ENCODE measurements around the gene IQCF2. TPM values are rescaled to one million over a fixed set of nuclear protein-coding genes. Genes with fewer than 3 reads are reported as not detected.

The IQCF2 gene
- total RNA-seq, 4 donors from 2014 or later = not detected

DNA sequence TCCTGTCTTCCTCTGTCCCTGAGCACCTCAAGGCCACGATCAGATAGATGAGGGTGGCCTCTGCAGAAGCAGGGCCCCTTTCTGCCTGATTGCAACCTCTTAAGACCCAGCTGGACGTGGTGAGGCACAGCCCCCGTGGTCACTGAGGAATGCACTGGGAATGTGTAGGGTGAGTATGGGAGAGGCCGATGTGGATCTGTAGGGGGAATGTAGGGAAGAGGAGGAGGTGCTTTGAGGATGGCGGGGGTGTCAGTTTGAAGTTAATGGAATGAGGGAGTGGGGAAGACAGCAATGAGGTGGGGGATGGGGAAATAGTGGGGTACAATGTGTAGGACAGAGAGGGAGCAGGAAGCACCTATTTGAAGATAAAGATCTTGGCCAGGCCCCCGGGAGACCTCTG is 14.8 kb downstream of the IQCF2 start:
- H3K36me3 ChIP-seq = no peaks in the 10 kb centered on the region
- H3K27ac ChIP-seq = no peak overlapping the region
- no peaks in the 10 kb centered on the region for H3K9me3 ChIP-seq
- TF ChIP-seq POLR2AphosphoS5 (IDR thresholded peaks at IDR 0.05) (no peak), EP300 (IDR thresholded peaks at IDR 0.05) (no peak), POLR2A (IDR thresholded peaks at IDR 0.05) (no peak)
- TF ChIP-seq, protein P1, sequence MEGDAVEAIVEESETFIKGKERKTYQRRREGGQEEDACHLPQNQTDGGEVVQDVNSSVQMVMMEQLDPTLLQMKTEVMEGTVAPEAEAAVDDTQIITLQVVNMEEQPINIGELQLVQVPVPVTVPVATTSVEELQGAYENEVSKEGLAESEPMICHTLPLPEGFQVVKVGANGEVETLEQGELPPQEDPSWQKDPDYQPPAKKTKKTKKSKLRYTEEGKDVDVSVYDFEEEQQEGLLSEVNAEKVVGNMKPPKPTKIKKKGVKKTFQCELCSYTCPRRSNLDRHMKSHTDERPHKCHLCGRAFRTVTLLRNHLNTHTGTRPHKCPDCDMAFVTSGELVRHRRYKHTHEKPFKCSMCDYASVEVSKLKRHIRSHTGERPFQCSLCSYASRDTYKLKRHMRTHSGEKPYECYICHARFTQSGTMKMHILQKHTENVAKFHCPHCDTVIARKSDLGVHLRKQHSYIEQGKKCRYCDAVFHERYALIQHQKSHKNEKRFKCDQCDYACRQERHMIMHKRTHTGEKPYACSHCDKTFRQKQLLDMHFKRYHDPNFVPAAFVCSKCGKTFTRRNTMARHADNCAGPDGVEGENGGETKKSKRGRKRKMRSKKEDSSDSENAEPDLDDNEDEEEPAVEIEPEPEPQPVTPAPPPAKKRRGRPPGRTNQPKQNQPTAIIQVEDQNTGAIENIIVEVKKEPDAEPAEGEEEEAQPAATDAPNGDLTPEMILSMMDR (IDR thresholded peaks at IDR 0.05) = no peak
- peaks cover 15% of the 10 kb centered on the region for H3K27me3 ChIP-seq
- H3K4me1 ChIP-seq = no peaks in the 10 kb centered on the region
- WGBS = 60% methylated on average over 6 of the region's 6 CpGs
- H3K4me3 ChIP-seq = no peak overlapping the region
- no peak for DNase-seq (ENCODE audit: low spot score in 2 of 2)

DNA sequence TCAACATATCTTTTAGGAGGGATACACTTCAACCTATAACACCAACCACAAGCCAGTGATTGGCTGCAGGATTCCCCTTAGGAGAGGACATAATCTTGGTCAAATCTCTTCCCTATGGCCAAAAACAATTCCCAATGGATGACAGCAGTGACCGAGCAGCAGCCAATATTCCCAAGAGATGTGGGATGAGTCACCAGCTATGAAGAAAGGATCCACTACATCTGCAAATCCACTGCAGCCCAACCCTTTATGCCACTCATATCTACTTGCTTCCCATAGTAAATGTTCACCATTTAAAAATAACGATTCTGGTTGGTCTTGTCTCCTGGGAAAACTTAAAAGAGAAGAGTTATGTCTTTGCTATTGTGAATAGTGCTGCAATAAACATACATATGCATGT is 18.5 kb downstream of the IQCF2 start:
- Histone ChIP-seq H3K4me3 (no peak overlapping the region), H3K27ac (no peak overlapping the region), H3K27me3 (peaks cover 6% of the 10 kb centered on the region), H3K4me1 (no peaks in the 10 kb centered on the region), H3K9me3 (no peaks in the 10 kb centered on the region), H3K36me3 (no peaks in the 10 kb centered on the region)
- no peak for DNase-seq (ENCODE audit: low spot score in 2 of 2)
- TF ChIP-seq EP300 (IDR thresholded peaks at IDR 0.05) (no peak), POLR2AphosphoS5 (IDR thresholded peaks at IDR 0.05) (no peak)
- TF ChIP-seq, protein P1 (IDR thresholded peaks at IDR 0.05) = no peak
- WGBS = 79% methylated on average over 1 of the region's 2 CpGs

DNA sequence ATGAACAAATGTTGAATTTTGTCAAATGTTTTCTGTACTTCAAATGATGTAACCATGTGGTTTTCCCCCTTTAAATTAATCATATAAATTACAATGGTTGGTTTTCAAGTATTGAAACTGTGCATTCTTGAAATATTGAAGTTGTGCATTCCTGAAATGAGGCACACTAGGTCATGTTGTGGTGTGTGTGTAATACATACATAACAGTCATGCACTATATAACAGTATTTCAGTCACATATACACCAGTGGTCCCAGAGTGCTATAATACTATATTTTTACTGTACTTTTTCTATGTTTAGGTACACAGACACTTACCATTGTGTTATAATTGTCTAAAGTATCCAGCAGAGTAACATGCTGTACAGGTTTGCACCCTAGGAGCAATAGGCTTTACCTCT is 25.0 kb downstream of the IQCF2 start:
- TF ChIP-seq POLR2A (IDR thresholded peaks at IDR 0.05) = no peak
- TF ChIP-seq EP300 (IDR thresholded peaks at IDR 0.05) = no peak
- TF ChIP-seq POLR2AphosphoS5 (IDR thresholded peaks at IDR 0.05) = no peak
- TF ChIP-seq, protein P1 (IDR thresholded peaks at IDR 0.05) = no peak
- H3K4me1 ChIP-seq = no peaks in the 10 kb centered on the region
- no peak overlapping the region for H3K27ac ChIP-seq
- H3K36me3 ChIP-seq = no peaks in the 10 kb centered on the region
- no peak overlapping the region for H3K4me3 ChIP-seq
- no peaks in the 10 kb centered on the region for H3K9me3 ChIP-seq
- DNase-seq (ENCODE audit: low spot score in 2 of 2) = no peak
- peaks cover 4% of the 10 kb centered on the region for H3K27me3 ChIP-seq

DNA sequence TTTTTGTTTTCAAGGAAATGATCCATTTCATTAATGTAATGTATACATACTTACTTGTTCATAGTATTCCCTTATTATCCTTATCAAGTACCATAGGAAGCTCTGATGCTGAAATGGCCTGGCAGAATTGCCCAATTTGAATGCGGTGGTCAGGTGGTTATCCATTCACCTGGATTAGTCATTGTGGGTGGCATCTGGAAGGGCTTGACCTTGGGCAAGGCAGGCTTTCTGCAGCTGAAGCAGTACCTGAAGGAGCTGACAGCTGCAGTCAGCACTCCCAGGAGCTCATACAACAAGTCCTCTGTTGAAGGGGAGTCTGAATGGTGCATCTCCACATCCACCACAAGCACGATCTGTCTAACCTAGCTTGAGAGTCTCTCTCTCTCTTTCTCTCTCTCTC is 26.2 kb downstream of the IQCF2 start:
- no peak for TF ChIP-seq POLR2A (IDR thresholded peaks at IDR 0.05)
- TF ChIP-seq EP300 (IDR thresholded peaks at IDR 0.05) = no peak
- TF ChIP-seq, protein P1 (IDR thresholded peaks at IDR 0.05) = no peak
- TF ChIP-seq POLR2AphosphoS5 (IDR thresholded peaks at IDR 0.05) = no peak
- no peak for DNase-seq (ENCODE audit: low spot score in 2 of 2)
- H3K27me3 ChIP-seq = peaks cover 4% of the 10 kb centered on the region
- WGBS = 91% methylated on average over 2 of the region's 2 CpGs
- no peak overlapping the region for H3K27ac ChIP-seq
- no peak overlapping the region for H3K4me3 ChIP-seq
- no peaks in the 10 kb centered on the region for H3K4me1 ChIP-seq
- H3K9me3 ChIP-seq = no peaks in the 10 kb centered on the region
- no peaks in the 10 kb centered on the region for H3K36me3 ChIP-seq

DNA sequence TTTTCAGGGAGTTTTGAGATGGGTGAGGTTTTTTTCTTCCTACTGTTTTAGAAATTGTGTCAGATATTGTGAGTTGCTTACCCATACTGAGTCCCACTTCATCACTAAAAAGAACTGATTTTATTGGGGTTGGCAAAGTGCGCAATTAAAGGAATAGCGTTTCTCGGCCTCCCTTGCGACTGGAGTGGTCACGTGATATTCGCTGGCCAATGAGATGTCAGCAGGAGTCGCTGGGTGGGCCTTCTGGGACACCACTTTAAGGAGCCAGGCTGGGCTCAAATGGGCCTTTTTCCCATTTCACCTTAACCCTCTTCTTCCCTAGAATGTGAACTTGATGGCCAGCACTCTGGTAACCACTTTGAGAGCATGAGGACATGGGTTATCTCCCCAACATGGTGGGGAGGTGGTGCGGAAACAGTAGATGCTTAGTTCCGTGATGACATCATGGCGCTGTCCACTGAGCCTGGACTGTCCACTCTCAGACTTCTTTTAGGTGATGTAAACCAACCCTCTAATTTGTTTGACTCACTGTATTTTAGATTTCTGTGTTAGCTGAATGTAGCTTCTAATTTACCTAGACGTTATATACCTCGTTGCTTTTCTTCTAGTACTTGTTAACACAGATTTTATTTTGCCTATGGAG is 27.2 kb downstream of the IQCF2 start:
- Histone ChIP-seq H3K36me3 (no peaks in the 10 kb centered on the region), H3K4me1 (no peaks in the 10 kb centered on the region), H3K4me3 (no peak overlapping the region), H3K27ac (no peak overlapping the region), H3K9me3 (no peaks in the 10 kb centered on the region), H3K27me3 (peaks cover 4% of the 10 kb centered on the region)
- TF ChIP-seq POLR2A (IDR thresholded peaks at IDR 0.05) (no peak), EP300 (IDR thresholded peaks at IDR 0.05) (no peak), POLR2AphosphoS5 (IDR thresholded peaks at IDR 0.05) (no peak)
- TF ChIP-seq, protein P1 (IDR thresholded peaks at IDR 0.05) = no peak
- WGBS = 94% methylated on average over 12 of the region's 12 CpGs
- DNase-seq (ENCODE audit: low spot score in 2 of 2) = no peak
